ENCODE data around the gene C2CD3. TPM values are rescaled to one million over a fixed set of nuclear protein-coding genes. Genes with fewer than 3 reads are reported as not detected.

C2CD3 gene
- total and polyA plus RNA-seq, 2 of the 4 experiments (the other 2 are of a cell fraction), result 11.1 to 19.2 TPM

DNA sequence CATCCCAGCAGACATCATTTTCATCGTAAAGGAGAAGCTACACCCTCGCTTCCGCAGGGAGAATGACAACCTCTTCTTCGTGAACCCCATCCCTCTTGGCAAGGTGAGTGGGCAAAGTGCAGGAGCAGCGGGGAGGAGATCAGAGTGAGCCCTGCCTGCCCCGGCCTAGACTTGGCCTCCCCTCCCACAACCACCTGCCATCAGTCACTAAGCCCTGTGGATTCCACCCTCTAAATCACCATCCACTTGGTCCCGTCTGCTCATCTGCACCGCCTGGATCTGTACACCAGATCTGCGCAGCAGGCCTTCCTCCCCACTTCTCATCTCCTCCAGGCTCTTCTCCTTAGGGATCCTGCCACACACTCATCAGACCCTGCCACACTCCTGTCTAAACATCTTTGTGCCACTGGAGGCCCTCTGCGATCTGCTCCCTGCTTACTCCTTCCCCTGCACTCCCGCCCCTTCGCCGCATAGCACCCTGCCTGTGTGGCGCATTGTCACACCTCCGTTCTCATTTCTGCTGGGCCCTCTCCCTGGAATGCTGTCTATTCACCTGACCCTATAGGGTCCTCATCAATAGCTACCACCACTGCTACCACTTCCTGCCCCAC is 202.3 kb downstream of the C2CD3 start:
- no peak overlapping the region for H3K4me3 ChIP-seq (ENCODE audit: insufficient read depth, low read depth, low read length)
- H3K4me2 ChIP-seq (ENCODE audit: low read depth, low read length), result no peak overlapping the region
- CTCF ChIA-PET, result no interaction called here
- H2BK5ac ChIP-seq (ENCODE audit: low read depth, low read length, poor library complexity, severe bottlenecking), result no peak overlapping the region
- no peak overlapping the region for H2AFZ ChIP-seq (replicated peaks; ENCODE audit: low read length, poor library complexity)
- no peaks in the 10 kb centered on the region for H3K27me3 ChIP-seq (ENCODE audit: control insufficient read depth, insufficient read depth, low read length)
- H3K4me1 ChIP-seq (ENCODE audit: control insufficient read depth, insufficient read depth, low read length), result no peaks in the 10 kb centered on the region
- H3K9ac ChIP-seq (ENCODE audit: low read depth, low read length), result no peak overlapping the region
- WGBS, 2 experiments (ENCODE audit: extremely low coverage in 2 of 2, insufficient read length in 1 of 2), result 85% methylated on average over 10 of the region's 15 CpGs; no CpG with 5 or more reads in 1 of the 2 experiments
- no TSS peak for BruUV-seq (replicated peaks)
- no peak overlapping the region for H4K91ac ChIP-seq (ENCODE audit: insufficient read depth, low read depth, low read length)
- H3K36me3 ChIP-seq (ENCODE audit: control insufficient read depth, insufficient read depth, low read length), result no peaks in the 10 kb centered on the region
- no peaks in the 10 kb centered on the region for H3K9me1 ChIP-seq (ENCODE audit: insufficient read depth, low read length)
- no peak overlapping the region for H2BK120ac ChIP-seq (ENCODE audit: low read depth, low read length)
- in situ Hi-C loops (cut with MboI; ENCODE audit: low sequenced_read_pairs) (loop anchor here (10.0 kb wide), 1 partner anchor 476 kb away; no protein-coding TSS in a partner anchor), dilution Hi-C loops (cut with HindIII; ENCODE audit: low sequenced_read_pairs, unreplicated experiment) (no loop called here), intact Hi-C loops (cut with micrococcal nuclease) (no loop called here)
- H3K14ac ChIP-seq (replicated peaks; ENCODE audit: low read depth, low read length), result no peak overlapping the region
- no peak overlapping the region for H2BK15ac ChIP-seq (ENCODE audit: low read depth, low read length)
- H2BK20ac ChIP-seq (ENCODE audit: low read depth, low read length), result no peak overlapping the region
- H2AK9ac ChIP-seq (replicated peaks; ENCODE audit: low read depth, low read length, poor library complexity), result no peak overlapping the region
- no peaks in the 10 kb centered on the region for H4K20me1 ChIP-seq (ENCODE audit: insufficient read depth, low read length)
- H3K27ac ChIP-seq (ENCODE audit: insufficient read depth, low read length), result no peak overlapping the region
- DNase-seq (no peak), ATAC-seq (ENCODE audit: low read depth) (no peak)
- H3K79me1 ChIP-seq (ENCODE audit: low read depth in 1 of 2, low read length in 2 of 2), result no peaks in the 10 kb centered on the region
- no peak overlapping the region for H2AK5ac ChIP-seq (ENCODE audit: low read depth, low read length)
- TF ChIP-seq SMC3 (IDR thresholded peaks at IDR 0.05; ENCODE audit: low read depth, low read length) (no peak), RFX5 (IDR thresholded peaks at IDR 0.05; ENCODE audit: low read depth, low read length) (no peak), CEBPB (IDR thresholded peaks at IDR 0.05; ENCODE audit: low read depth, low read length) (no peak), POLR2A (IDR thresholded peaks at IDR 0.05; ENCODE audit: low read depth, low read length) (no peak), CTCF (conservative IDR thresholded peaks at IDR 0.05; ENCODE audit: low read depth, low read length) (no peak), FOS (IDR thresholded peaks at IDR 0.05; ENCODE audit: low read depth, low read length) (no peak), RAD21 (IDR thresholded peaks at IDR 0.05; ENCODE audit: low read length) (no peak), MAZ (IDR thresholded peaks at IDR 0.05; ENCODE audit: borderline replicate concordance, low read depth, low read length) (no peak), MAFK (IDR thresholded peaks at IDR 0.05; ENCODE audit: low read depth, low read length) (no peak)
- TF ChIP-seq, protein P1, sequence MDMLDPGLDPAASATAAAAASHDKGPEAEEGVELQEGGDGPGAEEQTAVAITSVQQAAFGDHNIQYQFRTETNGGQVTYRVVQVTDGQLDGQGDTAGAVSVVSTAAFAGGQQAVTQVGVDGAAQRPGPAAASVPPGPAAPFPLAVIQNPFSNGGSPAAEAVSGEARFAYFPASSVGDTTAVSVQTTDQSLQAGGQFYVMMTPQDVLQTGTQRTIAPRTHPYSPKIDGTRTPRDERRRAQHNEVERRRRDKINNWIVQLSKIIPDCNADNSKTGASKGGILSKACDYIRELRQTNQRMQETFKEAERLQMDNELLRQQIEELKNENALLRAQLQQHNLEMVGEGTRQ (IDR thresholded peaks at IDR 0.05; ENCODE audit: low read depth, low read length), result no peak
- TF ChIP-seq, protein P2, sequence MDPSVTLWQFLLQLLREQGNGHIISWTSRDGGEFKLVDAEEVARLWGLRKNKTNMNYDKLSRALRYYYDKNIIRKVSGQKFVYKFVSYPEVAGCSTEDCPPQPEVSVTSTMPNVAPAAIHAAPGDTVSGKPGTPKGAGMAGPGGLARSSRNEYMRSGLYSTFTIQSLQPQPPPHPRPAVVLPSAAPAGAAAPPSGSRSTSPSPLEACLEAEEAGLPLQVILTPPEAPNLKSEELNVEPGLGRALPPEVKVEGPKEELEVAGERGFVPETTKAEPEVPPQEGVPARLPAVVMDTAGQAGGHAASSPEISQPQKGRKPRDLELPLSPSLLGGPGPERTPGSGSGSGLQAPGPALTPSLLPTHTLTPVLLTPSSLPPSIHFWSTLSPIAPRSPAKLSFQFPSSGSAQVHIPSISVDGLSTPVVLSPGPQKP (IDR thresholded peaks at IDR 0.05; ENCODE audit: borderline replicate concordance, low read depth, low read length), result no peak
- POLR2A ChIA-PET (ENCODE audit: unreplicated experiment), result no interaction called here
- H3K56ac ChIP-seq (ENCODE audit: extremely low read depth, insufficient read depth, low read length), result no peak overlapping the region
- H4K8ac ChIP-seq (ENCODE audit: low read depth in 2 of 2, low read length in 2 of 2), result no peak overlapping the region
- H3K9me3 ChIP-seq (ENCODE audit: control insufficient read depth, insufficient read depth, low read length), result no peaks in the 10 kb centered on the region
- H3K23ac ChIP-seq (ENCODE audit: low read depth, low read length), result no peak overlapping the region
- no peak overlapping the region for H3K18ac ChIP-seq (ENCODE audit: low read depth, low read length)
- no peak overlapping the region for H4K5ac ChIP-seq (ENCODE audit: low read depth, low read length)
- H3K4ac ChIP-seq (ENCODE audit: low read depth, low read length), result no peak overlapping the region
